PC-3 (cell line): ENCODE results near the gene DNAH10. TPM values are rescaled to one million over a fixed set of nuclear protein-coding genes. Genes with fewer than 3 reads are reported as not detected.

Experiments
- ATAC-seq: fragments of 200-7000 bp; cut with Tn5 transposase; 2 replicates; pipeline ENCODE4 v1.9.1; 2020; ENCODE audit warnings: mild to moderate bottlenecking, moderate library complexity
- BruUV-seq: library from RNA; stranded (reverse); fragments of 400-500 nt; replicated peaks from 2 replicates; lab custom pipeline; 2021; lab: Mats Ljungman, UMichigan
- CTCF ChIA-PET: fragments of 300-600 bp; sonication (Branson Sonifier 250); formaldehyde crosslinking; loops from one replicate; lab custom pipeline; 2022; ENCODE audit warnings: antibody characterized with exemption; lab: Charles Lee
- POLR2A ChIA-PET: fragments of 300-600 bp; sonication (Branson Sonifier 250); formaldehyde crosslinking; loops from one replicate; lab custom pipeline; 2022; ENCODE audit warnings: antibody characterized with exemption; ENCODE audit not compliant: unreplicated experiment; lab: Charles Lee
- DNase-seq: peaks from one replicate; pipeline ENCODE4 v3.0.0-alpha.2; 2015
- H2AFZ ChIP-seq: fragments of 300-600 bp; sonication (generic); 2 replicates; pipeline ENCODE4 v1.6.0; 2016; ENCODE audit warnings: antibody characterized with exemption, low read length
- H3F3A ChIP-seq: fragments of 300-600 bp; sonication (generic); one replicate; pipeline ENCODE4 v1.6.0; 2017; ENCODE audit warnings: antibody characterized with exemption, low read length, control low read depth, mild to moderate bottlenecking; ENCODE audit not compliant: unreplicated experiment
- H3K27ac ChIP-seq: fragments of 300-600 bp; sonication (generic); 2 replicates; pipeline ENCODE4 v1.5.1; 2016; ENCODE audit warnings: mild to moderate bottlenecking, low read length
- H3K27me3 ChIP-seq: fragments of 300-600 bp; sonication (generic); 2 replicates; pipeline ENCODE4 v1.6.1; 2016; ENCODE audit warnings: low read length, mixed read lengths
- H3K36me3 ChIP-seq: fragments of 300-600 bp; sonication (generic); 2 replicates; pipeline ENCODE4 v1.6.1; 2016; ENCODE audit warnings: low read depth, mixed run types, low read length, mixed read lengths
- H3K4me1 ChIP-seq: fragments of 300-600 bp; sonication (generic); 2 replicates; pipeline ENCODE4 v1.5.1; 2016; ENCODE audit warnings: low read length; ENCODE audit not compliant: insufficient read depth
- H3K4me2 ChIP-seq: fragments of 300-600 bp; sonication (generic); 2 replicates; pipeline ENCODE4 v1.6.0; 2016; ENCODE audit warnings: low read length
- H3K4me3 ChIP-seq: fragments of 300-600 bp; sonication (generic); 2 replicates; pipeline ENCODE4 v1.5.1; 2016; ENCODE audit warnings: mild to moderate bottlenecking, low read length, mixed read lengths
- H3K79me2 ChIP-seq: fragments of 300-600 bp; sonication (generic); 2 replicates; pipeline ENCODE4 v1.6.1; 2017; ENCODE audit warnings: low read length, mixed read lengths
- H3K9ac ChIP-seq: fragments of 300-600 bp; sonication (generic); 2 replicates; pipeline ENCODE4 v1.6.0; 2016; ENCODE audit warnings: mild to moderate bottlenecking, low read length
- H3K9me2 ChIP-seq: fragments of 300-600 bp; sonication (generic); replicated peaks from 2 replicates; pipeline ENCODE4 v1.6.1; 2016; ENCODE audit warnings: mixed run types, low read length, mixed read lengths
- H3K9me3 ChIP-seq: fragments of 300-600 bp; sonication (generic); 2 replicates; pipeline ENCODE4 v1.6.1; 2016; ENCODE audit warnings: low read length, mixed read lengths
- H4K20me1 ChIP-seq: fragments of 300-600 bp; sonication (generic); 2 replicates; pipeline ENCODE4 v1.6.1; 2016; ENCODE audit warnings: low read length, mixed read lengths
- CTCF ChIP-seq: fragments of 300-600 bp; sonication (generic); conservative IDR thresholded peaks from 2 replicates; pipeline ENCODE4 v1.5.1; 2017; ENCODE audit warnings: antibody characterized with exemption, low read depth, mild to moderate bottlenecking, low read length
- EZH2 ChIP-seq: fragments of 300-600 bp; sonication (generic); IDR thresholded peaks from one replicate; pipeline ENCODE4 v1.6.1; 2017; ENCODE audit warnings: antibody characterized with exemption, mild to moderate bottlenecking, low read length; ENCODE audit not compliant: unreplicated experiment
- EZH2phosphoT487 ChIP-seq: fragments of 300-600 bp; sonication (generic); IDR thresholded peaks from 2 replicates; pipeline ENCODE4 v1.6.1; 2018; ENCODE audit warnings: mild to moderate bottlenecking, antibody characterized with exemption, low read length, borderline replicate concordance
- intact Hi-C: fragments of 100-400 bp; cut with micrococcal nuclease; formaldehyde crosslinking; loops from 2 replicates; pipeline ENCODE4 v1.9.0; 2023
- total RNA-seq: library from RNA; depleted of rRNA; stranded (reverse); fragments of >200 nt; gene quantifications from 2 replicates; pipeline ENCODE4 v1.2.3, GENCODE V29; 2014

Gene DNAH10
- total RNA-seq, 1 experiment from 2014 or later: 0.15 TPM

GRCh38 chr12:123916729-123917128 is 154.6 kb downstream of the DNAH10 start:
- DNase-seq (no peak), ATAC-seq (no peak)
- BruUV-seq: no TSS peak
- Histone ChIP-seq H3K4me1 (no peaks in the 10 kb centered on the region), H3K9ac (no peak overlapping the region), H3K9me3 (no peaks in the 10 kb centered on the region), H3K4me2 (no peak overlapping the region), H3F3A (no peaks in the 10 kb centered on the region), H3K79me2 (no peaks in the 10 kb centered on the region), H3K4me3 (no peak overlapping the region), H2AFZ (no peak overlapping the region), H3K27ac (no peak overlapping the region), H3K27me3 (no peaks in the 10 kb centered on the region), H3K36me3 (no peaks in the 10 kb centered on the region), H4K20me1 (no peaks in the 10 kb centered on the region), H3K9me2 (no peaks in the 10 kb centered on the region)
- ChIA-PET CTCF (no interaction called here), POLR2A (no interaction called here)
- intact Hi-C loops: no loop called here
- TF ChIP-seq EZH2 (no peak), EZH2phosphoT487 (no peak), CTCF (no peak)

- H3K36me3 ChIP-seq: no peaks in the 10 kb centered on the region
- H3F3A ChIP-seq: no peaks in the 10 kb centered on the region
- no peak overlapping the region for H3K4me3 ChIP-seq
- no peaks in the 10 kb centered on the region for H4K20me1 ChIP-seq
- ChIA-PET CTCF (no interaction called here), POLR2A (no interaction called here)
- TF ChIP-seq EZH2phosphoT487 (no peak), CTCF (no peak), EZH2 (no peak)
- BruUV-seq: no TSS peak
- H3K27me3 ChIP-seq: no peaks in the 10 kb centered on the region
- intact Hi-C loops: no loop called here
- H3K79me2 ChIP-seq: no peaks in the 10 kb centered on the region
- H2AFZ ChIP-seq: no peak overlapping the region
- ATAC-seq (no peak), DNase-seq (no peak)
- H3K4me2 ChIP-seq: no peak overlapping the region
- no peaks in the 10 kb centered on the region for H3K4me1 ChIP-seq
- no peak overlapping the region for H3K9ac ChIP-seq
- no peak overlapping the region for H3K27ac ChIP-seq
- no peaks in the 10 kb centered on the region for H3K9me3 ChIP-seq
- no peaks in the 10 kb centered on the region for H3K9me2 ChIP-seq
Observed at GRCh38 chr12:123917337-123917850, 155.3 kb downstream of the DNAH10 start.

- no TSS peak for BruUV-seq
- Histone ChIP-seq H3F3A (no peaks in the 10 kb centered on the region), H3K27me3 (no peaks in the 10 kb centered on the region; the same call in 1 of the 2 replicates), H2AFZ (no peak overlapping the region), H3K36me3 (no peaks in the 10 kb centered on the region), H3K4me2 (no peak overlapping the region), H3K4me1 (no peaks in the 10 kb centered on the region), H3K9me3 (no peaks in the 10 kb centered on the region), H3K9ac (no peak overlapping the region), H3K9me2 (no peaks in the 10 kb centered on the region), H3K79me2 (no peaks in the 10 kb centered on the region), H3K4me3 (no peak overlapping the region), H3K27ac (no peak overlapping the region), H4K20me1 (no peaks in the 10 kb centered on the region)
- intact Hi-C loops: no loop called here
- no peak for ATAC-seq
- CTCF ChIA-PET: no interaction called here
- TF ChIP-seq EZH2 (no peak), CTCF (no peak), EZH2phosphoT487 (no peak)
- POLR2A ChIA-PET: no interaction called here
- DNase-seq: no peak
Observed at GRCh38 chr12:123919980-123920360, 157.9 kb downstream of the DNAH10 start.
